Nephron (organoid): ENCODE measurements around the gene TEC.
A peak's percentile ranks its signal among the peaks of the same experiment; 100 is the strongest.

Experiments
- H3K27ac Mint-ChIP-seq, 3 experiments: 2 replicates each; pipeline ENCODE4 v1.8.0; 2020; ENCODE audit warnings: mixed read lengths in 3 of 3, mild to moderate bottlenecking in 2 of 3, moderate library complexity in 1 of 3
- H3K27me3 Mint-ChIP-seq: 2 replicates; pipeline ENCODE4 v1.8.0; 2021; ENCODE audit warnings: low read depth, mild to moderate bottlenecking, moderate library complexity, mixed read lengths
- H3K36me3 Mint-ChIP-seq: 2 replicates; pipeline ENCODE4 v1.8.0; 2020; ENCODE audit warnings: low read depth, mixed read lengths
- H3K4me1 Mint-ChIP-seq: 2 replicates; pipeline ENCODE4 v1.8.0; 2020; ENCODE audit warnings: mixed read lengths
- H3K4me3 Mint-ChIP-seq, 3 experiments: 2 replicates each; pipeline ENCODE4 v1.8.0; 2020; ENCODE audit warnings: mild to moderate bottlenecking in 3 of 3, mixed read lengths in 3 of 3, moderate library complexity in 2 of 3
- H3K9me3 Mint-ChIP-seq: 2 replicates; pipeline ENCODE4 v1.8.0; 2020; ENCODE audit warnings: mixed read lengths
- TF ChIP-seq, protein P1 (sequence below), 3 experiments: fragments of 200-600 bp; sonication (generic); IDR thresholded peaks; one replicate each; pipeline ENCODE4 v1.5.0; 2021; ENCODE audit warnings: antibody characterized with exemption in 3 of 3; ENCODE audit not compliant: unreplicated experiment in 3 of 3

TEC gene

DNA sequence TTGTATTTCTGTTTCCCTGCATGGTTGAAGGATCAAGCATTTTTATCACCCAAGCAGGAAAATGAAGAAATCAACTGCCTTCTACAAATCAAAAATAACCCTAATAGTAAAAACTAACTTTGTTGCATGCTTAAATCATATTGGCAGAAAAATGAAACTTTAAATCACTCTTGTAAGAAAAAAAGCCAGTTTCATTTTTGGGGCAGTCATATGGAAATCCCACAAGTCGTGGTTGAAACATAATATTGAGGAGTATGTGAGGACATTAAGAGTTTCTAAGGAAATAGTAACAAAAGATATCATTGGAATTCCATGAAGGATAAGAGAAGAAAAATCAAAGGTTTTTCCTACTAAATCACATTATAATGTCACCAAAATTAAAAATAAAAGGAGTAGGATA is 8.4 kb downstream of the TEC start:
- H3K27ac Mint-ChIP-seq, result peak overlapping the region; percentile 5 to 58 (median 54)
- peaks cover 5% of the 10 kb centered on the region for H3K27me3 Mint-ChIP-seq
- TF ChIP-seq, protein P1, sequence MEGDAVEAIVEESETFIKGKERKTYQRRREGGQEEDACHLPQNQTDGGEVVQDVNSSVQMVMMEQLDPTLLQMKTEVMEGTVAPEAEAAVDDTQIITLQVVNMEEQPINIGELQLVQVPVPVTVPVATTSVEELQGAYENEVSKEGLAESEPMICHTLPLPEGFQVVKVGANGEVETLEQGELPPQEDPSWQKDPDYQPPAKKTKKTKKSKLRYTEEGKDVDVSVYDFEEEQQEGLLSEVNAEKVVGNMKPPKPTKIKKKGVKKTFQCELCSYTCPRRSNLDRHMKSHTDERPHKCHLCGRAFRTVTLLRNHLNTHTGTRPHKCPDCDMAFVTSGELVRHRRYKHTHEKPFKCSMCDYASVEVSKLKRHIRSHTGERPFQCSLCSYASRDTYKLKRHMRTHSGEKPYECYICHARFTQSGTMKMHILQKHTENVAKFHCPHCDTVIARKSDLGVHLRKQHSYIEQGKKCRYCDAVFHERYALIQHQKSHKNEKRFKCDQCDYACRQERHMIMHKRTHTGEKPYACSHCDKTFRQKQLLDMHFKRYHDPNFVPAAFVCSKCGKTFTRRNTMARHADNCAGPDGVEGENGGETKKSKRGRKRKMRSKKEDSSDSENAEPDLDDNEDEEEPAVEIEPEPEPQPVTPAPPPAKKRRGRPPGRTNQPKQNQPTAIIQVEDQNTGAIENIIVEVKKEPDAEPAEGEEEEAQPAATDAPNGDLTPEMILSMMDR (IDR thresholded peaks at IDR 0.05; ENCODE audit: unreplicated experiment in 3 of 3), result no peak
- H3K36me3 Mint-ChIP-seq, result no peaks in the 10 kb centered on the region
- H3K4me1 Mint-ChIP-seq, result peaks cover 8% of the 10 kb centered on the region
- H3K9me3 Mint-ChIP-seq, result no peaks in the 10 kb centered on the region
- H3K4me3 Mint-ChIP-seq, result no peak overlapping the region

DNA sequence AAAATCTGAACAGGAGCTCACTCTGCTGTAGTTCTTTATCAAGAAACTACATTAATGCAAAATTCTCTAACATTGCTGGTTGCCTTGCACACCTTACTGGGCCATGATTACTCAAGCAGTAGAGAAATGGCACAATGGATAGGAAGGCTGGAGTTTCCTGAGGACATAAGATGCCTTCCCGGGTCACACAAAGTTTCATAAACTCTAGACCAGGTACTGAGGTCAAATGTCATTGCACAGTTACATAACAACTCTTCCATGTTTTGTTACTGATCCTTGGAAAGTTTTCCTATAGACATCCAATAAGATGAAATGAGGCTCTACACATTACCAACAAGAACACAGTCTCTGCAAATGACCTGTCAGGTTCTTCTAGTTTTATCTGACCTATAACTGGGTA is 9.9 kb downstream of the TEC start:
- H3K36me3 Mint-ChIP-seq, result no peaks in the 10 kb centered on the region
- peaks cover 5% of the 10 kb centered on the region for H3K27me3 Mint-ChIP-seq
- TF ChIP-seq, protein P1 (IDR thresholded peaks at IDR 0.05; ENCODE audit: unreplicated experiment in 3 of 3), result no peak
- H3K9me3 Mint-ChIP-seq, result no peaks in the 10 kb centered on the region
- H3K4me1 Mint-ChIP-seq, result peaks cover 9% of the 10 kb centered on the region
- H3K4me3 Mint-ChIP-seq, result no peak overlapping the region
- H3K27ac Mint-ChIP-seq, result no peak overlapping the region

DNA sequence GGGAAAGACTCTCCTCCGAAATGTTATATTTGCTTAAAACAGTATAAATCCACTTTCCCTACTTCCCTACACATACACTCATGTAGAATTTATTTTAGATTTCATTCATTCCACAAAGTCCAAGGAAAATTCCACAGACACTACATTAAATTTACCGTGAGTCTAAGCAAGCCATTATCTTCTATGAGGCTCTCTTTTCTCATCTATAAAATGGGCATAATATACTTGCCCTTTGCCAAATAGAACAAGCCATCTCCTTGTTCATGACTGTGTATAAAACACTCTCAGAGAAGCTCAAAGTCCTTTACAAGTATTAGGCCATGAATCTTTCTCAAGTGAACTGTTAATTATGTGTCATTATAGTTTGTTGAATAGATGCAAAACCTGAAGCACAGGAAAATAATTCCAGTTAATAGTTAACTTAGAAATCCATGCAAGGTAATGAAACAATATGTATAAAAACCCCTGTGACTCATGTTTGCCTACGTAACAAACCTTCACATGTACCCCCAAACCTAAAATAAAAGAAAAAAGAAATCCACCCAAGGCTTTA is 10.7 kb downstream of the TEC start:
- no peaks in the 10 kb centered on the region for H3K27me3 Mint-ChIP-seq
- H3K27ac Mint-ChIP-seq, result no peak overlapping the region
- peaks cover 18% of the 10 kb centered on the region for H3K4me1 Mint-ChIP-seq
- no peak overlapping the region for H3K4me3 Mint-ChIP-seq
- H3K36me3 Mint-ChIP-seq, result no peaks in the 10 kb centered on the region
- TF ChIP-seq, protein P1 (IDR thresholded peaks at IDR 0.05; ENCODE audit: unreplicated experiment in 3 of 3), result no peak
- no peaks in the 10 kb centered on the region for H3K9me3 Mint-ChIP-seq

DNA sequence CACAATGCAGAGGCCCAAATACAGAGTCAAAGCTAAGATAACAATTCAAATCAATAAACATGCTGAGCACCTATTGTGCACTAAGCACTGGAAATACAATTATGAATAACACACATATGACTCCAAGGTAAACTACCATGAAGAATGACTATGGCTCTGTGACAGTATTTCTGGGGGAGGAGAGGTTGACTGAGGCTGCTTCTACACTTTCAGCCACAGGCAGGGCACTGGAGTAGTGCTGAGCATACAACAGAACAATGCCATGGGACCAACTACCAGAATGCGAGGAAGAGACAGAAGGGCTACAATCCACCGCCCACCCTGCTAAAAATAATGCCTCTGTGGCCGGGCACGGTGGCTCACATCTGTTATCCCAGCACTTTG is 13.7 kb downstream of the TEC start:
- Mint-ChIP-seq H3K4me3 (no peak overlapping the region), H3K9me3 (no peaks in the 10 kb centered on the region), H3K36me3 (no peaks in the 10 kb centered on the region), H3K4me1 (peaks cover 18% of the 10 kb centered on the region), H3K27me3 (no peaks in the 10 kb centered on the region), H3K27ac (no peak overlapping the region)
- TF ChIP-seq, protein P1 (IDR thresholded peaks at IDR 0.05; ENCODE audit: unreplicated experiment in 3 of 3), result no peak

DNA sequence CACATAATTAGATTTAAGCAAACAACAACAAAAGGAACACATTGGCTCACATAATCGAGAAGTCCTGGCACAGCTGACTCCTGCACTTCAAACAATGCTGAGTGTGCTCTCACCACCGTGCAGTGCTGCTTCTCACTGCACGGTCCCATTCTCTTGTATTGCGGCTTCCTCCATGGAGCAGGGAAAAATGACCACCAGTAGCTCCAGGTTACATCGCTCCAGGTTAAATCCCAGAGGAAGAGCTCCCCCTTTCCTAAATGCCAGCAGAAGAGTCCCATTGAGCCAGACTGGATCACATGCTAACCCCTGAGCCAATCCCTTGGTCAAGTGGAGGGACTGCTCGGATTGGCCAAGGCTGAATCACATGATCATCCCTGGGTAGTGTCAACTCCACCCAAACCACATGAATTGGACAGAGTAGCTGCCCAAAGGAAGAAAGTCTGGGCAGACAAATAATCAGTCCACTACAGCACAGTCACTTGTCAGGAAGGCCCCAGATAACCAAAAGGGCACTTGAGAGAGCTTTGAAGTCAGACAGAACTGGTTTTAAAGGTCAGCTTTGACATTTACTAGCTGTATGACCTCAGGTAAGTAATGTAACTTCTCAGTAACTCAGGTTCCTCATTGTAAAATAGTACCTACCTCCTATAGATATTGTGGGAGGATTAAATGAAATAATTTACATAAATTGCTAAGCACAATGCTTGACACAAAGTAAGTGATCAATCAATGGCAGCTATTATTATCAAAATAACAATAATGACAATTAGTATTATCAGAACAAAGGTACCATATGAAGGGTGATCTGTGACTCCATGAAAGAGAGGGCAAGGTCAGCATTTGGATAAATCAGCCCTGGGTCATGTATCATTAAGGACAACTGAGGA is 14.3 kb downstream of the TEC start:
- H3K27ac Mint-ChIP-seq, result peak overlapping the region in 1 of 3 experiments; percentile 73
- no peaks in the 10 kb centered on the region for H3K27me3 Mint-ChIP-seq
- peaks cover 18% of the 10 kb centered on the region for H3K4me1 Mint-ChIP-seq
- H3K9me3 Mint-ChIP-seq, result no peaks in the 10 kb centered on the region
- H3K4me3 Mint-ChIP-seq, result no peak overlapping the region
- TF ChIP-seq, protein P1 (IDR thresholded peaks at IDR 0.05; ENCODE audit: unreplicated experiment in 3 of 3), result no peak
- no peaks in the 10 kb centered on the region for H3K36me3 Mint-ChIP-seq
